HepG2 (cell line): ENCODE data around the gene CHKB. TPM values are rescaled to one million over a fixed set of nuclear protein-coding genes. Genes with fewer than 3 reads are reported as not detected.

ENCODE experiments used
- BATF2 ChIP-seq: sonication (generic); formaldehyde crosslinking; IDR thresholded peaks from 2 replicates; pipeline ENCODE4 v1.8.0; 2022; ENCODE audit warnings: mild to moderate bottlenecking, missing genetic modification reagents, moderate library complexity
- GABPA ChIP-seq, 2 experiments: IDR thresholded peaks; 2 replicates each; pipeline ENCODE4 v1.6.1; 2011 to 2016; ENCODE audit warnings: low read depth in 2 of 2, low read length in 1 of 2, missing biosample characterization in 1 of 2, missing genetic modification characterization in 1 of 2
- HOXA9 ChIP-seq: sonication (generic); formaldehyde crosslinking; IDR thresholded peaks from 2 replicates; pipeline ENCODE4 v1.8.1; 2022; ENCODE audit warnings: missing genetic modification reagents, mild to moderate bottlenecking, moderate library complexity, borderline replicate concordance
- NCOA2 ChIP-seq: sonication (generic); formaldehyde crosslinking; IDR thresholded peaks from 2 replicates; pipeline ENCODE4 v1.8.0; 2022; ENCODE audit warnings: inconsistent platforms
- NFE2L2 ChIP-seq: fragments of 150-350 bp; IDR thresholded peaks from 2 replicates; pipeline ENCODE4 v1.6.1; 2014; ENCODE audit warnings: low read length
- NFYB ChIP-seq: sonication (generic); formaldehyde crosslinking; IDR thresholded peaks from 2 replicates; pipeline ENCODE4 v1.4.0; 2020; ENCODE audit warnings: missing genetic modification reagents
- NRL ChIP-seq: sonication (generic); formaldehyde crosslinking; IDR thresholded peaks from 2 replicates; pipeline ENCODE4 v1.5.0; 2020; ENCODE audit warnings: missing genetic modification reagents, mild to moderate bottlenecking, moderate library complexity, borderline replicate concordance
- SNRNP70 ChIP-seq: fragments of 200-400 bp; formaldehyde crosslinking; IDR thresholded peaks from 2 replicates; pipeline ENCODE4 v1.6.1; 2017; ENCODE audit warnings: mild to moderate bottlenecking, low read depth, low read length, moderate library complexity
- SP1 ChIP-seq, 2 experiments: fragments of 450-650 bp in 1 of 2; sonication (generic) in 1 of 2; formaldehyde crosslinking in 1 of 2; IDR thresholded peaks; 2 replicates each; pipeline versions ENCODE4 v1.4.0 to v1.6.1; 2016 to 2020; ENCODE audit warnings: missing genetic modification reagents in 1 of 2
- SP4 ChIP-seq: sonication (generic); formaldehyde crosslinking; IDR thresholded peaks from 2 replicates; pipeline ENCODE4 v1.8.1; 2023; ENCODE audit warnings: mild to moderate bottlenecking, missing genetic modification reagents
- ZMYM3 ChIP-seq: sonication (generic); formaldehyde crosslinking; IDR thresholded peaks from 2 replicates; pipeline ENCODE4 v1.5.1; 2020; ENCODE audit warnings: mild to moderate bottlenecking, missing genetic modification reagents
- ZNF609 ChIP-seq: sonication (generic); formaldehyde crosslinking; IDR thresholded peaks from 2 replicates; pipeline ENCODE4 v1.4.0; 2020; ENCODE audit warnings: mild to moderate bottlenecking, missing genetic modification reagents, borderline replicate concordance
- ZNF713 ChIP-seq: sonication (generic); formaldehyde crosslinking; IDR thresholded peaks from 2 replicates; pipeline ENCODE4 v1.4.0; 2020; ENCODE audit warnings: mild to moderate bottlenecking, missing genetic modification reagents
- polyA plus RNA-seq, 8 experiments: library from polyadenylated mRNA; depleted of rRNA in 3 of 8; stranded (reverse) in 7 of 8; unstranded in 1 of 8; fragments of >200 nt; fragmentation: Illumina TruSeq in 4 of 8; extraction: Trizol in 4 of 8; gene quantifications; 2 replicates each; pipeline versions ENCODE4 v1.2.1 to v1.2.3, GENCODE V29; 2011 to 2016; ENCODE audit warnings: low read depth in 4 of 8, missing spikeins in 1 of 8, mixed read lengths in 1 of 8; ENCODE audit not compliant: insufficient read depth in 1 of 8
- total RNA-seq, 5 experiments: library from RNA; depleted of rRNA; stranded (reverse); fragments of >200 nt; fragmentation: Illumina TruSeq; extraction: Trizol; gene quantifications; 2 replicates each; pipeline ENCODE4 v1.2.3, GENCODE V29; 2016; ENCODE audit warnings: low read depth in 1 of 5
- TF ChIP-seq, protein P1 (sequence below): sonication (generic); formaldehyde crosslinking; IDR thresholded peaks from 2 replicates; pipeline ENCODE4 v1.9.0; 2021; ENCODE audit warnings: mild to moderate bottlenecking, missing genetic modification reagents

CHKB gene
- total and polyA plus RNA-seq, 2 of the 13 experiments (the other 11 are each of a cell fraction or from before 2014, with no cell fraction given), result 24.5 to 42.7 TPM

DNA sequence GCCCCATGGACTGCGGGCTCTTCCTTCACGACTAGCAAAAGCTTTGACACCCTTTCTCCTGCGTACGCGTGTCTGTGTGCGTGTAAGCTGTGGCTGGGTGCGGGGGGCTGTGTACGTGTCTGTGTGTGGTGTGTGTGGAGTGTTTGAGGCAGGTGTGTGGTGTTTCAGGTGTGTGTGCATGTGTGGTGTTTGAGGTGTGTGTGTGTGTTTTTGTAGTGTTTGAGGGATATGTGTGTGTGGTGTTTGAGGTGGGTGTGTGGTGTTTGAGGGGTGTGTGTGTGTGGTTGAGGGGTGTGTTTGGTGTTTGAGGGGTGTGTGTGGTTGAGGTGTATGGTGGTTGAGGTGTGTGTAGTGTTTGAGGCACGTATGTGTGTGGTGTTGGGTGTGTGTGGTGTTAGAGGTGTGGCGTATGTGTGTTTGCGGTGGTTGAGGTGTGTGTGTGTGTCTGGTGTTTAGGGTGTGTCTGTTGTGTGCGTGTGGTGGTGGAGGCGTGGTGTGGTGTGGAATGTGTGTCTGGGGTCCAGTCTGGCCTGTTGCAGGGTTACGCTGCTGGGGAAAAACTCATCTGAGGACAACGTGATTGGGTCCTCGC, 46.0 kb upstream of the CHKB start (continued):
- no peak for TF ChIP-seq SP4
- TF ChIP-seq ZNF713 (CRISPR knock-in tag), result no peak
- no peak for TF ChIP-seq NFYB (CRISPR knock-in tag)
- no peak for TF ChIP-seq ZMYM3
- TF ChIP-seq ZNF609 (CRISPR knock-in tag), result no peak
- no peak for TF ChIP-seq SP1 (IDR thresholded peaks at IDR 0.05)
- no peak for TF ChIP-seq SP1 (CRISPR knock-in tag; IDR thresholded peaks at IDR 0.05)
- TF ChIP-seq NFE2L2, result no peak
- TF ChIP-seq, protein P1, sequence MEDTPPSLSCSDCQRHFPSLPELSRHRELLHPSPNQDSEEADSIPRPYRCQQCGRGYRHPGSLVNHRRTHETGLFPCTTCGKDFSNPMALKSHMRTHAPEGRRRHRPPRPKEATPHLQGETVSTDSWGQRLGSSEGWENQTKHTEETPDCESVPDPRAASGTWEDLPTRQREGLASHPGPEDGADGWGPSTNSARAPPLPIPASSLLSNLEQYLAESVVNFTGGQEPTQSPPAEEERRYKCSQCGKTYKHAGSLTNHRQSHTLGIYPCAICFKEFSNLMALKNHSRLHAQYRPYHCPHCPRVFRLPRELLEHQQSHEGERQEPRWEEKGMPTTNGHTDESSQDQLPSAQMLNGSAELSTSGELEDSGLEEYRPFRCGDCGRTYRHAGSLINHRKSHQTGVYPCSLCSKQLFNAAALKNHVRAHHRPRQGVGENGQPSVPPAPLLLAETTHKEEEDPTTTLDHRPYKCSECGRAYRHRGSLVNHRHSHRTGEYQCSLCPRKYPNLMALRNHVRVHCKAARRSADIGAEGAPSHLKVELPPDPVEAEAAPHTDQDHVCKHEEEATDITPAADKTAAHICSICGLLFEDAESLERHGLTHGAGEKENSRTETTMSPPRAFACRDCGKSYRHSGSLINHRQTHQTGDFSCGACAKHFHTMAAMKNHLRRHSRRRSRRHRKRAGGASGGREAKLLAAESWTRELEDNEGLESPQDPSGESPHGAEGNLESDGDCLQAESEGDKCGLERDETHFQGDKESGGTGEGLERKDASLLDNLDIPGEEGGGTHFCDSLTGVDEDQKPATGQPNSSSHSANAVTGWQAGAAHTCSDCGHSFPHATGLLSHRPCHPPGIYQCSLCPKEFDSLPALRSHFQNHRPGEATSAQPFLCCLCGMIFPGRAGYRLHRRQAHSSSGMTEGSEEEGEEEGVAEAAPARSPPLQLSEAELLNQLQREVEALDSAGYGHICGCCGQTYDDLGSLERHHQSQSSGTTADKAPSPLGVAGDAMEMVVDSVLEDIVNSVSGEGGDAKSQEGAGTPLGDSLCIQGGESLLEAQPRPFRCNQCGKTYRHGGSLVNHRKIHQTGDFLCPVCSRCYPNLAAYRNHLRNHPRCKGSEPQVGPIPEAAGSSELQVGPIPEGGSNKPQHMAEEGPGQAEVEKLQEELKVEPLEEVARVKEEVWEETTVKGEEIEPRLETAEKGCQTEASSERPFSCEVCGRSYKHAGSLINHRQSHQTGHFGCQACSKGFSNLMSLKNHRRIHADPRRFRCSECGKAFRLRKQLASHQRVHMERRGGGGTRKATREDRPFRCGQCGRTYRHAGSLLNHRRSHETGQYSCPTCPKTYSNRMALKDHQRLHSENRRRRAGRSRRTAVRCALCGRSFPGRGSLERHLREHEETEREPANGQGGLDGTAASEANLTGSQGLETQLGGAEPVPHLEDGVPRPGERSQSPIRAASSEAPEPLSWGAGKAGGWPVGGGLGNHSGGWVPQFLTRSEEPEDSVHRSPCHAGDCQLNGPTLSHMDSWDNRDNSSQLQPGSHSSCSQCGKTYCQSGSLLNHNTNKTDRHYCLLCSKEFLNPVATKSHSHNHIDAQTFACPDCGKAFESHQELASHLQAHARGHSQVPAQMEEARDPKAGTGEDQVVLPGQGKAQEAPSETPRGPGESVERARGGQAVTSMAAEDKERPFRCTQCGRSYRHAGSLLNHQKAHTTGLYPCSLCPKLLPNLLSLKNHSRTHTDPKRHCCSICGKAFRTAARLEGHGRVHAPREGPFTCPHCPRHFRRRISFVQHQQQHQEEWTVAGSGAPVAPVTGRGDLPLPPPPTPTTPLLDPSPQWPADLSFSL (CRISPR knock-in tag), result peak; percentile 96
- TF ChIP-seq BATF2 (CRISPR knock-in tag), result no peak
- peak; percentile 55; the same call in 1 of the 2 replicates for TF ChIP-seq HOXA9
- no peak for TF ChIP-seq GABPA (IDR thresholded peaks at IDR 0.05; ENCODE audit: low read depth, low read length)
- TF ChIP-seq GABPA (CRISPR knock-in tag; IDR thresholded peaks at IDR 0.05; ENCODE audit: low read depth), result no peak
- TF ChIP-seq NRL, result 0 out of 2 replicates have a peak, but pooled peaks have one; percentile 56
- no peak for TF ChIP-seq SNRNP70
- no peak for TF ChIP-seq NCOA2
